Activated CD8-positive, alpha-beta memory T cell treated with anti-CD3 and anti-CD28 coated beads, Interleukin-2, amount 50 U/mL, for 24 hours (primary cell): ENCODE data around the gene IER5L.
"Not testable (repeated sequence)": the region's sequence is repeated elsewhere in the genome, so short reads cannot be mapped to it uniquely, and the experiment has no call there.

Experiments
- DNase-seq: peaks from one replicate; pipeline ENCODE4 v3.0.0-alpha.2; 2020; ENCODE audit errors: extremely low read depth

Gene IER5L

GRCh38 chr9:129178568-129179382, 714 bp upstream of the IER5L start:
- DNase-seq, result no peak

GRCh38 chr9:129177443-129177790, 644 bp downstream of the IER5L start:
- no peak for DNase-seq

- no peak for DNase-seq
Measured at GRCh38 chr9:129176701-129177442, 1.2 kb downstream of the IER5L start.

GRCh38 chr9:129175825-129176633, 2.0 kb downstream of the IER5L start:
- no peak for DNase-seq

- DNase-seq, result no peak
Measured at GRCh38 chr9:129175515-129175824, 2.6 kb downstream of the IER5L start.

GRCh38 chr9:129174724-129175514, 3.1 kb downstream of the IER5L start:
- no peak for DNase-seq

- peak; percentile 39 for DNase-seq
Measured at GRCh38 chr9:129174102-129174723, 3.8 kb downstream of the IER5L start.

- no peak for DNase-seq
Measured at GRCh38 chr9:129173296-129174101, 4.6 kb downstream of the IER5L start.

GRCh38 chr9:129172816-129173215, 5.2 kb downstream of the IER5L start:
- DNase-seq, result no peak

- no peak for DNase-seq
Measured at GRCh38 chr9:129171993-129172751, 5.9 kb downstream of the IER5L start.

- DNase-seq, result no peak
Measured at GRCh38 chr9:129170229-129170628, 7.8 kb downstream of the IER5L start.

GRCh38 chr9:129166623-129167557, 11.2 kb downstream of the IER5L start:
- no peak for DNase-seq

GRCh38 chr9:129165198-129165597, 12.9 kb downstream of the IER5L start:
- DNase-seq, result no peak

GRCh38 chr9:129164246-129164930, 13.7 kb downstream of the IER5L start:
- no peak for DNase-seq

- no peak for DNase-seq
Measured at GRCh38 chr9:129163753-129164152, 14.3 kb downstream of the IER5L start.

GRCh38 chr9:129163198-129163670, 14.8 kb downstream of the IER5L start:
- DNase-seq, result not testable (repeated sequence)

- DNase-seq, result no peak
Measured at GRCh38 chr9:129162497-129163197, 15.4 kb downstream of the IER5L start.
